GM12878 (cell line): ENCODE data around the gene SPIRE2.
"Not testable (repeated sequence)": the region's sequence is repeated elsewhere in the genome, so short reads cannot be mapped to it uniquely, and the experiment has no call there.

Experiments used
- ASH2L ChIP-seq: fragments of 300-600, 200-600 bp; sonication (generic); IDR thresholded peaks from 2 replicates; pipeline ENCODE4 v1.6.1; 2017; ENCODE audit warnings: low read depth, mild to moderate bottlenecking, borderline replicate concordance
- CEBPB ChIP-seq, 2 experiments: fragments of 150-350 bp in 1 of 2; IDR thresholded peaks; 2 replicates each; pipeline ENCODE4 v1.6.1; 2012 to 2014; ENCODE audit warnings: low read depth in 2 of 2, low read length in 2 of 2, borderline replicate concordance in 1 of 2, inconsistent platforms in 1 of 2
- CTCF ChIP-seq, 3 experiments: IDR thresholded peaks in 2 of 3; conservative IDR thresholded peaks in 1 of 3; 2 replicates each; pipeline ENCODE4 v1.5.1; 2011; ENCODE audit warnings: low read depth in 3 of 3, low read length in 3 of 3, mild to moderate bottlenecking in 3 of 3, control low read depth in 2 of 3, moderate library complexity in 2 of 3, inconsistent platforms in 1 of 3, mixed read lengths in 1 of 3; ENCODE audit not compliant: control insufficient read depth in 2 of 3, insufficient read depth in 1 of 3; ENCODE audit errors: extremely low read depth in 1 of 3
- ELK1 ChIP-seq: IDR thresholded peaks from 2 replicates; pipeline ENCODE4 v1.6.1; 2012; ENCODE audit warnings: low read depth, low read length, improper control_type of control experiment
- EP300 ChIP-seq, 2 experiments: fragments of 150-350 bp in 1 of 2; IDR thresholded peaks; 2 replicates each; pipeline ENCODE4 v1.6.1; 2011 to 2012; ENCODE audit warnings: low read depth in 2 of 2, low read length in 2 of 2, borderline replicate concordance in 1 of 2, improper control_type of control experiment in 1 of 2, inconsistent platforms in 1 of 2; ENCODE audit not compliant: control insufficient read depth in 1 of 2
- EZH2 ChIP-seq: IDR thresholded peaks from 2 replicates; pipeline ENCODE4 v1.6.1; 2012; ENCODE audit warnings: low read depth, mild to moderate bottlenecking, control low read depth, inconsistent platforms, low read length, borderline replicate concordance; ENCODE audit not compliant: control insufficient read depth
- GABPA ChIP-seq: IDR thresholded peaks from 2 replicates; pipeline ENCODE4 v1.6.1; 2014; ENCODE audit warnings: antibody characterized with exemption, low read depth, mild to moderate bottlenecking, inconsistent platforms
- MYC ChIP-seq: IDR thresholded peaks from 2 replicates; pipeline ENCODE4 v1.6.1; 2011; ENCODE audit warnings: mild to moderate bottlenecking, low read length, moderate library complexity, inconsistent platforms; ENCODE audit not compliant: insufficient read depth, insufficient replicate concordance, insufficient read length, severe bottlenecking
- POLR2A ChIP-seq: IDR thresholded peaks from 2 replicates; pipeline ENCODE4 v1.6.1; 2011; ENCODE audit warnings: low read depth, mild to moderate bottlenecking, low read length
- POLR2AphosphoS5 ChIP-seq: IDR thresholded peaks from 2 replicates; pipeline ENCODE4 v1.6.1; 2011; ENCODE audit warnings: mild to moderate bottlenecking, low read length, inconsistent platforms
- YY1 ChIP-seq: IDR thresholded peaks from 2 replicates; pipeline ENCODE4 v1.6.1; 2011; ENCODE audit warnings: low read depth, mild to moderate bottlenecking, low read length
- ZBTB40 ChIP-seq: fragments of 450-650 bp; IDR thresholded peaks from 2 replicates; pipeline ENCODE4 v1.6.1; 2016; ENCODE audit warnings: mild to moderate bottlenecking, moderate library complexity, borderline replicate concordance

- TF ChIP-seq ELK1; ZBTB40; POLR2AphosphoS5; CTCF (IDR thresholded peaks at IDR 0.05 in 2 of 3, conservative IDR thresholded peaks at IDR 0.05 in 1 of 3; ENCODE audit: control insufficient read depth in 2 of 3, extremely low read depth in 1 of 3, insufficient read depth in 1 of 3, low read depth in 3 of 3, low read length in 3 of 3); GABPA; POLR2A; EZH2; MYC; YY1; CEBPB (IDR thresholded peaks at IDR 0.05; ENCODE audit: borderline replicate concordance in 1 of 2, low read depth in 2 of 2, low read length in 2 of 2); EP300 (IDR thresholded peaks at IDR 0.05; ENCODE audit: borderline replicate concordance in 1 of 2, control insufficient read depth in 1 of 2, low read depth in 2 of 2, low read length in 2 of 2); ASH2L: not testable (repeated sequence)
Measured at GRCh38 chr16:89823824-89824148, 4.5 kb upstream of the SPIRE2 start.
